ENCODE results near the gene CENPN. TPM values are rescaled to one million over a fixed set of nuclear protein-coding genes. Genes with fewer than 3 reads are reported as not detected.

CENPN gene
- total RNA-seq, 1 experiment from 2014 or later = 105 TPM

GRCh38 chr16:80968386-80969113, 38.5 kb upstream of the CENPN start:
- H3K4me3 Mint-ChIP-seq (ENCODE audit: unreplicated experiment) = no peak overlapping the region
- no TSS peak for BruUV-seq (replicated peaks)

GRCh38 chr16:80969114-80969484, 37.9 kb upstream of the CENPN start:
- no peak overlapping the region for H3K4me3 Mint-ChIP-seq (ENCODE audit: unreplicated experiment)
- intact Hi-C loops (cut with micrococcal nuclease; ENCODE audit: unreplicated experiment) = no loop called here
- POLR2A ChIA-PET = no interaction called here
- no TSS peak for BruUV-seq (replicated peaks)
- no peaks in the 10 kb centered on the region for H3K9me3 Mint-ChIP-seq (ENCODE audit: unreplicated experiment)
- no peaks in the 10 kb centered on the region for H3K9me3 ChIP-seq
- no peaks in the 10 kb centered on the region for H3K27me3 Mint-ChIP-seq (ENCODE audit: insufficient read depth, unreplicated experiment)
- H3K4me3 ChIP-seq (ENCODE audit: low read depth, low read length) = no peak overlapping the region
- H3K27ac Mint-ChIP-seq (ENCODE audit: unreplicated experiment) = peak overlapping the region; percentile 62
- H3K4me1 ChIP-seq = peaks cover 7% of the 10 kb centered on the region; the same call in 1 of the 2 replicates
- H3K36me3 Mint-ChIP-seq (ENCODE audit: insufficient read depth, unreplicated experiment) = peaks cover 38% of the 10 kb centered on the region
- TF ChIP-seq CTCF (IDR thresholded peaks at IDR 0.05; ENCODE audit: insufficient read depth in 1 of 2, low read depth in 1 of 2, low read length in 1 of 2, severe bottlenecking in 1 of 2, unreplicated experiment in 1 of 2) = no peak
- DNase-seq = no peak
- CTCF ChIA-PET = interaction anchor here (1.0 kb wide), 2 partner anchors 38 to 67 kb away, joined by 3 to 5 read pairs; partner anchors contain the start of genes ATMIN, CENPN and CMC2
- H3K27me3 ChIP-seq (replicated peaks; ENCODE audit: control insufficient read depth, insufficient read depth, low read length) = no peaks in the 10 kb centered on the region
- H3K4me1 Mint-ChIP-seq (ENCODE audit: low read depth, unreplicated experiment) = peaks cover 13% of the 10 kb centered on the region
- H3K36me3 ChIP-seq (ENCODE audit: control insufficient read depth, insufficient read depth, low read length) = peaks cover 2% of the 10 kb centered on the region; the same call in 1 of the 2 replicates

More at GRCh38 chr16:80968386-80969113, 38.5 kb upstream of the CENPN start:
- no peaks in the 10 kb centered on the region for H3K27me3 ChIP-seq (replicated peaks; ENCODE audit: control insufficient read depth, insufficient read depth, low read length)
- H3K9me3 ChIP-seq = no peaks in the 10 kb centered on the region
- Mint-ChIP-seq H3K4me1 (ENCODE audit: low read depth, unreplicated experiment) (peaks cover 13% of the 10 kb centered on the region), H3K27me3 (ENCODE audit: insufficient read depth, unreplicated experiment) (no peaks in the 10 kb centered on the region), H3K27ac (ENCODE audit: unreplicated experiment) (peak overlapping the region; percentile 62), H3K36me3 (ENCODE audit: insufficient read depth, unreplicated experiment) (peaks cover 38% of the 10 kb centered on the region), H3K9me3 (ENCODE audit: unreplicated experiment) (no peaks in the 10 kb centered on the region)
- CTCF ChIA-PET = interaction anchor here (1.0 kb wide), 2 partner anchors 38 to 68 kb away, joined by 3 to 5 read pairs; partner anchors contain the start of genes ATMIN, CENPN and CMC2
- no peak for DNase-seq
- H3K4me3 ChIP-seq (ENCODE audit: low read depth, low read length) = no peak overlapping the region
- H3K36me3 ChIP-seq (ENCODE audit: control insufficient read depth, insufficient read depth, low read length) = no peaks in the 10 kb centered on the region; the same call in 1 of the 2 replicates
- peaks cover 7% of the 10 kb centered on the region; the same call in 1 of the 2 replicates for H3K4me1 ChIP-seq
- POLR2A ChIA-PET = no interaction called here
- no peak for TF ChIP-seq CTCF (IDR thresholded peaks at IDR 0.05; ENCODE audit: insufficient read depth in 1 of 2, low read depth in 1 of 2, low read length in 1 of 2, severe bottlenecking in 1 of 2, unreplicated experiment in 1 of 2)
- intact Hi-C loops (cut with micrococcal nuclease; ENCODE audit: unreplicated experiment) = no loop called here

GRCh38 chr16:80971819-80972218, 35.2 kb upstream of the CENPN start:
- DNase-seq = no peak
- Mint-ChIP-seq H3K36me3 (ENCODE audit: insufficient read depth, unreplicated experiment) (peaks cover 47% of the 10 kb centered on the region), H3K4me3 (ENCODE audit: unreplicated experiment) (no peak overlapping the region), H3K9me3 (ENCODE audit: unreplicated experiment) (no peaks in the 10 kb centered on the region), H3K4me1 (ENCODE audit: low read depth, unreplicated experiment) (peaks cover 13% of the 10 kb centered on the region), H3K27me3 (ENCODE audit: insufficient read depth, unreplicated experiment) (no peaks in the 10 kb centered on the region), H3K27ac (ENCODE audit: unreplicated experiment) (no peak overlapping the region)
- peaks cover 7% of the 10 kb centered on the region; the same call in 1 of the 2 replicates for H3K4me1 ChIP-seq
- TF ChIP-seq CTCF (IDR thresholded peaks at IDR 0.05; ENCODE audit: insufficient read depth in 1 of 2, low read depth in 1 of 2, low read length in 1 of 2, severe bottlenecking in 1 of 2, unreplicated experiment in 1 of 2) = no peak
- no peak overlapping the region for H3K4me3 ChIP-seq (ENCODE audit: low read depth, low read length)
- H3K36me3 ChIP-seq (ENCODE audit: control insufficient read depth, insufficient read depth, low read length) = peaks cover 2% of the 10 kb centered on the region; the same call in 1 of the 2 replicates
- CTCF ChIA-PET = no interaction called here
- no peaks in the 10 kb centered on the region for H3K9me3 ChIP-seq
- intact Hi-C loops (cut with micrococcal nuclease; ENCODE audit: unreplicated experiment) = no loop called here
- BruUV-seq (replicated peaks) = no TSS peak
- no peaks in the 10 kb centered on the region for H3K27me3 ChIP-seq (replicated peaks; ENCODE audit: control insufficient read depth, insufficient read depth, low read length)
- POLR2A ChIA-PET = no interaction called here

Measured in Caco-2 (cell line).